GM12872 (cell line): Measurements from ENCODE around the gene ADAMTS12.

Experiments used
- TF ChIP-seq, protein P1 (sequence below): IDR thresholded peaks from 3 replicates; pipeline ENCODE4 v1.5.1; 2011; ENCODE audit warnings: low read depth, mild to moderate bottlenecking, low read length, moderate library complexity; ENCODE audit not compliant: insufficient read depth

ADAMTS12 gene

DNA sequence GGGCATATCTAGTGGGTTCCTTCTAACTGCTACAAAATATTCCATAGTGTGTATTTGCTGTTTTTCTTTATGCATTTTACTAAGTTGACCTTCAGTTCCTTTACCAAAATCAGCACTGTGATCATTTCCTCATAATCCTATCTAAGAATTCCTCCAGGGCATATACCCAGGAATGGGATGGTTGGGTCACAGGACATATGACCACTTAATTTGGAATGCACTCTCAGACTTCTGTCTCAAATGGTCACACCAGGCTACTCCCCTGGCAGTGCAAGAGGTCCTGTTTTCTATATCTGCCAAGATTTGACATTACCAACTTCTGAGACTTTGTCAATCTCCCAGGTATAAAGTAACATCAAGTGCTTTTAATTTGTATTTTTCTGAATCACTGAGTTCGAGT, 63.9 kb downstream of the ADAMTS12 start:
- TF ChIP-seq, protein P1, sequence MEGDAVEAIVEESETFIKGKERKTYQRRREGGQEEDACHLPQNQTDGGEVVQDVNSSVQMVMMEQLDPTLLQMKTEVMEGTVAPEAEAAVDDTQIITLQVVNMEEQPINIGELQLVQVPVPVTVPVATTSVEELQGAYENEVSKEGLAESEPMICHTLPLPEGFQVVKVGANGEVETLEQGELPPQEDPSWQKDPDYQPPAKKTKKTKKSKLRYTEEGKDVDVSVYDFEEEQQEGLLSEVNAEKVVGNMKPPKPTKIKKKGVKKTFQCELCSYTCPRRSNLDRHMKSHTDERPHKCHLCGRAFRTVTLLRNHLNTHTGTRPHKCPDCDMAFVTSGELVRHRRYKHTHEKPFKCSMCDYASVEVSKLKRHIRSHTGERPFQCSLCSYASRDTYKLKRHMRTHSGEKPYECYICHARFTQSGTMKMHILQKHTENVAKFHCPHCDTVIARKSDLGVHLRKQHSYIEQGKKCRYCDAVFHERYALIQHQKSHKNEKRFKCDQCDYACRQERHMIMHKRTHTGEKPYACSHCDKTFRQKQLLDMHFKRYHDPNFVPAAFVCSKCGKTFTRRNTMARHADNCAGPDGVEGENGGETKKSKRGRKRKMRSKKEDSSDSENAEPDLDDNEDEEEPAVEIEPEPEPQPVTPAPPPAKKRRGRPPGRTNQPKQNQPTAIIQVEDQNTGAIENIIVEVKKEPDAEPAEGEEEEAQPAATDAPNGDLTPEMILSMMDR = no peak

DNA sequence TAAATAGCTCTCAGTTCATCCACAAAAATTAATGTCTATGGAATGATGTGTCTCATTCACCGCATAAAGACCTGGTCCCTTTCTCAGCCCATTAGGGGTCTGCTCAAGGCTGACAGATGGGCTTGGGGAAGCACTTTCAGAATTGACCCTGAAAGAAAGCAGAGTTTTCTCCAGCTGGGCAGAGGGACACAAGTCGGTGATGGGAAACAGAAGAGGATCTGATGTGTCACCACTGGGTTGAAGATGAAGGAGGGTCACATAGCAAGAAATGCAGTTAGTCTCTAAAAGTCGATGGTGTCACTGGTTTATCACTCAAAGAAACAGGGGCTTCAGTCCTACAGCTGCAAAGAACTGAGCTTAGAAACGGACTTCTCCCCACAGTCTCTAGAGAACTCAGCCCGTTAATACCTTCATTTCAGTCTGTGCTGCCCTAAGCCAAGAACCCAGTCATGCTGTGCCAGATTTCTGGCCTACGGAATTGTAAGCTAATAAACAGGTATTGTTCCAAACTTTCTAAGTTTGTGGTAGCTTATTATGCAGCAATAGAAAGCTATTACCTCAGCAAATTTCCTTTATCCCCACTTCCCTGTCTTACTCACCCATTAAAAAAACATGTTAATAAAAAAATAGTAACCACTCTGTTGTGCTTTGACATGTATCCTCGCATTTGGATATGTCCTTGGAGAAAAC, 64.6 kb downstream of the ADAMTS12 start:
- TF ChIP-seq, protein P1 = no peak

DNA sequence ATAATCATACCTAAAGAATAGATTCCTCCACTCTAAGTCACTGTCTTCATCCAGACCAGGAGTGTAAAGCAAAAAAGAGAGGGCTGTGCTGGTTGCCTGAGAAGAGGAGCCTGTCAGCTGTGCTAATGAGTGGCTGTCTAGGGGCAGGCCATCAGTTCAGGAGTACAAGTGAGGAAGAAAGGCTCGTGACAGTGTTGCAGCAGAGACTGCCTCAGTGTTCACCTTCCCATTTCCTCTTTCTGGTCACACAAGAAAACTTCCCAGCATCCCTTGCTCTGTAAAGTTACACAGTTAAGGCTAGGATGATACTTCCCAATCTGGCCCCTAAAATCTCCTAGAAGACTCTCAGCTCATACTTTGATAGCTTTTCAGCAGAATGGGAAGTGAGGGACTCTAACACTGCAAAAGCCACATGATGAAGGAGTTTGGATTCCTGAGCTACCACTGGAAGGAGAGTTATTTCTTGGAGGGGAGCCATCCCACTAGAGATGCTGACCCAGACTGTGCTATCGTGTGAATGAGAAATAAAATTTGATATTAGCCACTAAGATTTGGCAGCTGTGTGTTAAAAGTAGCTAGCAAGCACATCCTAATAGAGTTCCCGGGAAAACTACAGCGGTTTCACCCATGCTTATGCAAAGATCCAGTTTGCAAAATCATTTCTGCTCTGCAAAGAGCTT, 67.1 kb downstream of the ADAMTS12 start:
- TF ChIP-seq, protein P1 = no peak

DNA sequence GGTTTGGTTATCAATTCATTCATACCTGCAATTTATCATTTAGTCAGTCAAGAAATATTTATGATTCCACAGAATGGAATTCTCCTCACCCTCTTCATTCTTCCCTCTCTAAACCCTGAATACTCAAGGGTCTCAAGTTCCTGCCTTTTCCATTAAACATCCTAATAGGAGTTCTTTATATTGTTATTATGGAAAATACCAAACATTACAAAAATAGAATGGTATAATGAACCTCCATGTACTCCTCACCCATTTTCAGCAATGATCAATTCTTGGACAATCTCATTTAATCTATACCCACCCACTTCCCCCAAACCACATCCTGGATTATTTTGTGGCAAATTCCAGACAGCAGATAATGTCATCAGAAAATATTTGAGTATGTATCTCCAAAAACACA, 74.5 kb downstream of the ADAMTS12 start:
- TF ChIP-seq, protein P1 = no peak

DNA sequence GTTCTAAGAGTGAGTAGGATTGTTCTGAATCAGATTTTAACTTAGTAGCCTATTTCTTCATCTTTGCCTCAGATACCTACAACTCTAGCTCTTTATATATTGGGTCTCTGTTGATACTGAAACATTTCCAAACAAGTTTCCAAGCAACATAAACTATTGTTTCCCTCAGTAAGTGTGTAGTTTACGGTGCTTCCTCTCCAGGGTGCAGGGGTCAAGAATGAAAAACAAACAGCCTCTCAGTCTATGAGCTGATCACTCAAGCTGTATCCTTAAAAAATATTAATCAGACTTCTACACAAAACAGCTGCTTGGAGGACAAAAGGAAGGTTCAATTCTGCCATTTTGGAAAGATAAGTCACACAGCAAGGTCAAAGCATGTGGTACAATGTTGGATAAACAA, 75.0 kb downstream of the ADAMTS12 start:
- TF ChIP-seq, protein P1 = no peak

DNA sequence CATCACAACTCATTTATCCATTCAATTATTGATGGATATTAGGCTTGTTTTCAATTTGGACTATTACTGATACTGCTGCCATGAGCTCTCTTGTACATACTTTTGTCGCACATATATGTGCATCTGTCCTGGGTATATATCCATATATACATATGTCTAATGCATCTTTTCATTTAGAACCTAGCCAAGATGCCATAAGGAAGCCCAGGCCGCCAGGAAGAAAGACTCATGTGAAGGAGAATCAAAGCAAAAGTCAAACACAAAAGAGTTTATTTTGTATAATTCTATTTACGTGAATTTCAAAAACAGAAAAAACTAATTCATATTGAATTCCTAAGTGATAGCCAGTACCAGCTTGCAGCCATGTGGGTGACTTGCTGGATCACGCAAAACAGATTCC, 79.0 kb downstream of the ADAMTS12 start:
- TF ChIP-seq, protein P1 = no peak

DNA sequence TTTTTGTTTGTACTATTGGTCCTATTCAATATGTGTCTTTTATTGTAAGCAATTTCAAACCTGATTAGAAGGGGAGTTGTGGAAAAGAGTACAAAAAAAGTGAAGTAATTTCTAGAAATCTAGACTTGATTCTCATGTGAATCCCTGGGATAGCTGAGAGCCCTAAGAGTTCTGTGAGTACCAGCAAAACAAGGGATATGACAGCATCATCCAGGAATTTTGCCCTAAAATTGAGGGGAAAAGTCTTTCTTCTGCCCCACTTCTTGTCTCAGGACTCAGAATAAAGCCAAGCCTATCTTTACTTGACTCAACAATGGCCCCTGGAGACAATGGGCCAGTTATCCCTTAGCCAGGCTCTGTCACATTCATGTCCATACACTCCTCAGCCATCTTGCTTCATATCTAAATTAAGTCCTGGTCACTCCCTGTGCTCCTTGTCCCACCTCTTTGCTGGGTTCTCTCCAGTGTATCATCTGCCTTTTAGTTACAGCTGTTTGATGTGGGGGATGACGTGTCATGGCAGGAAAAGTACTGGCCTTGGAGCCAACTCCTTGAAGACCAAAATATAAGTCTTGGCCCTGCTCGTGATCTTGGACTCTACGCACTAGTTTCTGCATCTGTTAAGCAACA, 81.2 kb downstream of the ADAMTS12 start:
- TF ChIP-seq, protein P1 = no peak
